Caco-2 (cell line): ENCODE results near the gene PID1. TPM values are rescaled to one million over a fixed set of nuclear protein-coding genes. Genes with fewer than 3 reads are reported as not detected.

Experiments
- BruUV-seq: library from RNA; stranded (reverse); fragments of 400-500 nt; replicated peaks from 2 replicates; lab custom pipeline; 2021; lab: Mats Ljungman, UMichigan
- CTCF ChIA-PET: fragments of 300-600 bp; sonication (Branson Sonifier 250); formaldehyde crosslinking; loops from one replicate; lab custom pipeline; 2022; ENCODE audit warnings: antibody characterized with exemption; lab: Charles Lee
- POLR2A ChIA-PET: fragments of 300-600 bp; sonication (Branson Sonifier 250); formaldehyde crosslinking; loops from one replicate; lab custom pipeline; 2022; ENCODE audit warnings: antibody characterized with exemption; lab: Charles Lee
- DNase-seq, 2 experiments: peaks; one replicate each; pipeline versions ENCODE4 v3.0.0 to v3.0.0-alpha.2; 2020 to 2022
- H3K27me3 ChIP-seq: replicated peaks from 2 replicates; pipeline ENCODE4 v1.6.0; 2011; ENCODE audit warnings: low read length; ENCODE audit not compliant: control insufficient read depth, insufficient read depth
- H3K36me3 ChIP-seq: 2 replicates; pipeline ENCODE4 v1.5.1; 2011; ENCODE audit warnings: low read length; ENCODE audit not compliant: control insufficient read depth, insufficient read depth
- H3K4me1 ChIP-seq: fragments of 250-450 bp; sonication (Bioruptor Pico); 2 replicates; pipeline ENCODE4 v1.5.1; 2020; ENCODE audit warnings: mild to moderate bottlenecking
- H3K4me3 ChIP-seq: 2 replicates; pipeline ENCODE4 v1.5.1; 2011; ENCODE audit warnings: low read depth, mild to moderate bottlenecking, control low read depth, low read length
- H3K9me3 ChIP-seq: fragments of 250-450 bp; sonication (Bioruptor Pico); 2 replicates; pipeline ENCODE4 v1.5.1; 2020; ENCODE audit warnings: mild to moderate bottlenecking, moderate library complexity
- H3K27ac Mint-ChIP-seq: one replicate; pipeline ENCODE4 v1.8.0; 2022; ENCODE audit warnings: mixed read lengths; ENCODE audit not compliant: unreplicated experiment
- H3K27me3 Mint-ChIP-seq: one replicate; pipeline ENCODE4 v1.8.0; 2022; ENCODE audit warnings: mixed read lengths; ENCODE audit not compliant: insufficient read depth, unreplicated experiment
- H3K36me3 Mint-ChIP-seq: one replicate; pipeline ENCODE4 v1.8.0; 2022; ENCODE audit warnings: mild to moderate bottlenecking, mixed read lengths; ENCODE audit not compliant: insufficient read depth, unreplicated experiment
- H3K4me1 Mint-ChIP-seq: one replicate; pipeline ENCODE4 v1.8.0; 2022; ENCODE audit warnings: low read depth, mixed read lengths; ENCODE audit not compliant: unreplicated experiment
- H3K4me3 Mint-ChIP-seq: one replicate; pipeline ENCODE4 v1.8.0; 2022; ENCODE audit warnings: mild to moderate bottlenecking, moderate library complexity, mixed read lengths; ENCODE audit not compliant: unreplicated experiment
- H3K9me3 Mint-ChIP-seq: one replicate; pipeline ENCODE4 v1.8.0; 2022; ENCODE audit warnings: mixed read lengths; ENCODE audit not compliant: unreplicated experiment
- CTCF ChIP-seq, 2 experiments: fragments of 200-600 bp in 1 of 2; IDR thresholded peaks; 1 replicate in 1 of 2; 2 replicates in 1 of 2; pipeline versions ENCODE4 v1.5.1 to v1.8.0; 2011 to 2022; ENCODE audit warnings: antibody characterized with exemption in 1 of 2, control low read depth in 1 of 2, inconsistent platforms in 1 of 2, low read depth in 1 of 2, low read length in 1 of 2, mild to moderate bottlenecking in 1 of 2, moderate library complexity in 1 of 2; ENCODE audit not compliant: insufficient read depth in 1 of 2, severe bottlenecking in 1 of 2, unreplicated experiment in 1 of 2
- intact Hi-C: fragments of 100-400 bp; cut with micrococcal nuclease; formaldehyde crosslinking; loops from one replicate; pipeline ENCODE4 v1.10.0; 2022; ENCODE audit not compliant: unreplicated experiment
- total RNA-seq: library from RNA; stranded (reverse); gene quantifications from 2 replicates; pipeline ENCODE4 v1.2.3, GENCODE V29; 2022

Gene PID1
- total RNA-seq, 1 experiment from 2014 or later: 9.8 TPM

GRCh38 chr2:229246334-229246733, 24.8 kb downstream of the PID1 start:
- Mint-ChIP-seq H3K36me3 (peaks cover 6% of the 10 kb centered on the region), H3K4me3 (no peak overlapping the region), H3K4me1 (no peaks in the 10 kb centered on the region), H3K27ac (no peak overlapping the region), H3K27me3 (no peaks in the 10 kb centered on the region), H3K9me3 (peaks cover 16% of the 10 kb centered on the region)
- CTCF ChIA-PET: no interaction called here
- TF ChIP-seq CTCF (IDR thresholded peaks at IDR 0.05; ENCODE audit: insufficient read depth in 1 of 2, low read depth in 1 of 2, low read length in 1 of 2, severe bottlenecking in 1 of 2, unreplicated experiment in 1 of 2): no peak
- intact Hi-C loops: no loop called here
- DNase-seq: no peak
- Histone ChIP-seq H3K4me3 (no peak overlapping the region), H3K4me1 (no peaks in the 10 kb centered on the region), H3K9me3 (no peaks in the 10 kb centered on the region), H3K36me3 (no peaks in the 10 kb centered on the region), H3K27me3 (no peaks in the 10 kb centered on the region)
- POLR2A ChIA-PET: no interaction called here
- BruUV-seq: no TSS peak

GRCh38 chr2:229244975-229245374, 26.1 kb downstream of the PID1 start:
- CTCF ChIA-PET: no interaction called here
- H3K4me3 Mint-ChIP-seq: no peak overlapping the region
- no peak overlapping the region for H3K27ac Mint-ChIP-seq
- Histone ChIP-seq H3K4me1 (no peaks in the 10 kb centered on the region), H3K9me3 (no peaks in the 10 kb centered on the region), H3K36me3 (no peaks in the 10 kb centered on the region), H3K27me3 (no peaks in the 10 kb centered on the region), H3K4me3 (no peak overlapping the region)
- POLR2A ChIA-PET: no interaction called here
- H3K27me3 Mint-ChIP-seq: no peaks in the 10 kb centered on the region
- intact Hi-C loops: no loop called here
- no TSS peak for BruUV-seq
- TF ChIP-seq CTCF (IDR thresholded peaks at IDR 0.05; ENCODE audit: insufficient read depth in 1 of 2, low read depth in 1 of 2, low read length in 1 of 2, severe bottlenecking in 1 of 2, unreplicated experiment in 1 of 2): no peak
- peaks cover 24% of the 10 kb centered on the region for H3K9me3 Mint-ChIP-seq
- peaks cover 6% of the 10 kb centered on the region for H3K36me3 Mint-ChIP-seq
- H3K4me1 Mint-ChIP-seq: no peaks in the 10 kb centered on the region
- DNase-seq: no peak

GRCh38 chr2:229243890-229244560, 27.1 kb downstream of the PID1 start:
- no TSS peak for BruUV-seq
- peaks cover 6% of the 10 kb centered on the region for H3K36me3 Mint-ChIP-seq
- POLR2A ChIA-PET: no interaction called here
- CTCF ChIA-PET: no interaction called here
- no peak for TF ChIP-seq CTCF (IDR thresholded peaks at IDR 0.05; ENCODE audit: insufficient read depth in 1 of 2, low read depth in 1 of 2, low read length in 1 of 2, severe bottlenecking in 1 of 2, unreplicated experiment in 1 of 2)
- no peak overlapping the region for H3K4me3 ChIP-seq
- no peaks in the 10 kb centered on the region for H3K27me3 Mint-ChIP-seq
- intact Hi-C loops: no loop called here
- H3K36me3 ChIP-seq: no peaks in the 10 kb centered on the region
- DNase-seq: no peak
- H3K9me3 Mint-ChIP-seq: peaks cover 24% of the 10 kb centered on the region
- no peaks in the 10 kb centered on the region for H3K4me1 ChIP-seq
- H3K4me1 Mint-ChIP-seq: no peaks in the 10 kb centered on the region
- H3K4me3 Mint-ChIP-seq: no peak overlapping the region
- H3K27me3 ChIP-seq: no peaks in the 10 kb centered on the region
- no peak overlapping the region for H3K27ac Mint-ChIP-seq
- H3K9me3 ChIP-seq: no peaks in the 10 kb centered on the region
